GM12873 (cell line): Measurements from ENCODE around the gene KLRB1.

Experiments
- CTCF ChIP-seq: IDR thresholded peaks from 2 replicates; pipeline ENCODE4 v1.5.1; 2012; ENCODE audit warnings: low read depth, mild to moderate bottlenecking, moderate library complexity, low read length, control low read depth; ENCODE audit not compliant: insufficient read depth; ENCODE audit errors: missing control alignments

Gene KLRB1

GRCh38 chr12:9607716-9608115 lies at the start of gene KLRB1:
TSS of gene KLRB1 (minus strand) at chr12:9607916. CDS start at chr12:9607839, 77 bp downstream.
- TF ChIP-seq CTCF = no peak

- no peak for TF ChIP-seq CTCF
These were observed 43.6 kb upstream of the KLRB1 start for GRCh38 chr12:9651265-9651729.

GRCh38 chr12:9650151-9650576 lies 42.4 kb upstream of the KLRB1 start:
- no peak for TF ChIP-seq CTCF

- no peak for TF ChIP-seq CTCF
These were observed 41.8 kb upstream of the KLRB1 start for GRCh38 chr12:9649532-9649940.

- TF ChIP-seq CTCF = no peak
These were observed 41.2 kb upstream of the KLRB1 start for GRCh38 chr12:9648701-9649531.

- TF ChIP-seq CTCF = no peak
These were observed 40.3 kb upstream of the KLRB1 start for GRCh38 chr12:9647825-9648700.
